ENCODE measurements around the gene SNPH. TPM values are rescaled to one million over a fixed set of nuclear protein-coding genes. Genes with fewer than 3 reads are reported as not detected.
"Not testable (repeated sequence)": the region's sequence is repeated elsewhere in the genome, so short reads cannot be mapped to it uniquely, and the experiment has no call there.

The SNPH gene
- total and polyA plus RNA-seq, 7 donors, result under 0.01 to 21.0 (median 6.4) TPM

- Histone ChIP-seq H3K27me3 (peaks cover 0 to 17% (median 0%) of the 10 kb centered on the region in 3 donors), H3K27ac (no peak overlapping the region), H3K4me1 (no peaks in the 10 kb centered on the region), H3K36me3 (no peaks in the 10 kb centered on the region), H3K4me3 (no peak overlapping the region), H3K9me3 (no peaks in the 10 kb centered on the region)
- TF ChIP-seq EP300 (IDR thresholded peaks at IDR 0.05) (no peak), POLR2AphosphoS5 (IDR thresholded peaks at IDR 0.05) (no peak), CTCF (IDR thresholded peaks at IDR 0.05) (no peak), POLR2A (IDR thresholded peaks at IDR 0.05) (no peak)
- no peak for DNase-seq
- intact Hi-C loops (cut with DNase I), result no loop called here
Measured at GRCh38 chr20:1241456-1241855, 24.6 kb upstream of the SNPH start.

DNA sequence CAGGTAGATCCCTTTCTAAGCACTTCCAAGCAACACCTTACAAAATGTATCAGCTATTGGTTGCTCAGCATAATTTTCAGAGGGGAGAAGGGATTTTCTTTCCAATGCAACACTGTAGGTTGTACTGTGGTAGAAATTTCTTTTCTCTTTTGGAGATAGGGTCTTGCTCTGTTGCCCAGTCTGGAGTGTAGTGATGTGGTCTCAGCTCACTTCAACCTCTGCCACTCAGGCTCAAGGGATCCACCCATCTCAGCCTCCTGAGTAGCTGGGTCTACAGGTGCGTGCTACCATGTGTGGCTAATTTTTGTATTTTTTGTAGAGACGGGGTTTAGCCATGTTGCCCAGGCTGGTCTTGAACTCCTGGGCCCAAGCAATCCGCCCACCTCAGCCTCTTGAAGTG lies 24.0 kb upstream of the SNPH start:
- WGBS, 2 donors, result 84 to 88% methylated on average over 3 of the region's 3 CpGs
- Histone ChIP-seq H3K4me3 (no peak overlapping the region), H3K36me3 (no peaks in the 10 kb centered on the region), H3K27ac (no peak overlapping the region), H3K27me3 (peaks cover 0 to 17% (median 0%) of the 10 kb centered on the region in 3 donors), H3K9me3 (no peaks in the 10 kb centered on the region), H3K4me1 (no peaks in the 10 kb centered on the region)
- TF ChIP-seq EP300 (IDR thresholded peaks at IDR 0.05) (no peak), CTCF (IDR thresholded peaks at IDR 0.05) (no peak), POLR2AphosphoS5 (IDR thresholded peaks at IDR 0.05) (no peak), POLR2A (IDR thresholded peaks at IDR 0.05) (no peak)
- intact Hi-C loops (cut with DNase I), result no loop called here
- no peak for DNase-seq

DNA sequence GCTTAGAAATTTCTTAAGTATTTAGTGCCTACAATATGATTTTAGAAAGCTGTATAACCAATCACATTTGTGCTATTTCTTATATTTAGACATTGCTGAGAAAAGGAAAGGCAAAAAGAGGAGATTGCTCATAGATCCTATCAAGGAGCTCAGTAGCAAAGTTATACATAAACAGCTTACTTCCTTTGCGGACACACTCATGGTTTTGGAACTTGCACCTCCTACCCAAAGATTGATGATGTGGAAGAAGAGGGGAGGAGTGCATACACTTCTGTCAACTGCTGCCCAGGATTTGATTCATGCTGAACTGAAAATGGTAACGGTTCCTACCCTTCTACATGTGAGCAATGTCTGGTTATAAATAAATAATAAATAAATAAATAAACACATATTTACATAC lies 23.6 kb upstream of the SNPH start:
- peaks cover 0 to 17% (median 0%) of the 10 kb centered on the region in 3 donors for H3K27me3 ChIP-seq
- WGBS, 2 donors, result 43 to 82% methylated on average over 2 of the region's 2 CpGs
- no peak overlapping the region for H3K27ac ChIP-seq
- H3K9me3 ChIP-seq, result no peaks in the 10 kb centered on the region
- no peak for DNase-seq
- TF ChIP-seq POLR2A (IDR thresholded peaks at IDR 0.05), result no peak
- no peak for TF ChIP-seq POLR2AphosphoS5 (IDR thresholded peaks at IDR 0.05)
- TF ChIP-seq EP300 (IDR thresholded peaks at IDR 0.05), result no peak
- no peak for TF ChIP-seq CTCF (IDR thresholded peaks at IDR 0.05)
- H3K36me3 ChIP-seq, result no peaks in the 10 kb centered on the region
- no peaks in the 10 kb centered on the region for H3K4me1 ChIP-seq
- no peak overlapping the region for H3K4me3 ChIP-seq
- intact Hi-C loops (cut with DNase I), result no loop called here

DNA sequence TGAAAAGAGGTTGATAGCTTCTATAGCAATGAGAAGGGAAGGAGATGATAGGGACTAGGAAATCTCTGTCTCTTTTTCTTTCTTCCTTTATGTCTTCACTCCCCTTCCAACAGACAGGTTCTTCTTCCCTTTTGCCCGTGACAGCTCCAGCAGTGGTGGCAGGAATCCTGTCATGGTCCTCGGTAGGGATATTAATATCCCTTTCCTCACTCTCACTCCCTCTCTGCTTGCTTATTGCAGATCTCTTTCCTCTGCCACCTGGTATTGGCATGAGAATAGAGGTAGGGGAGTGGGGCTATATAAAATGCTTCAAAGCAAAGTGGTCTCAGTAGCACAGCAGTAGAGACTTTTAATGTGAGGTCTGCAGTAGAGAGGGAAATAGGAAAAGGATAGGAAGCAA lies 20.5 kb upstream of the SNPH start:
- H3K4me1 ChIP-seq, result no peaks in the 10 kb centered on the region
- H3K27me3 ChIP-seq, result peaks cover 0 to 12% (median 0%) of the 10 kb centered on the region in 3 donors
- no peak overlapping the region for H3K4me3 ChIP-seq
- no peak for DNase-seq
- no peaks in the 10 kb centered on the region for H3K9me3 ChIP-seq
- 75 to 82% methylated on average over 2 of the region's 2 CpGs for WGBS, 2 donors
- intact Hi-C loops (cut with DNase I), result no loop called here
- TF ChIP-seq POLR2AphosphoS5 (IDR thresholded peaks at IDR 0.05) (no peak), EP300 (IDR thresholded peaks at IDR 0.05) (no peak), CTCF (IDR thresholded peaks at IDR 0.05) (no peak), POLR2A (IDR thresholded peaks at IDR 0.05) (no peak)
- H3K27ac ChIP-seq, result no peak overlapping the region
- H3K36me3 ChIP-seq, result no peaks in the 10 kb centered on the region

DNA sequence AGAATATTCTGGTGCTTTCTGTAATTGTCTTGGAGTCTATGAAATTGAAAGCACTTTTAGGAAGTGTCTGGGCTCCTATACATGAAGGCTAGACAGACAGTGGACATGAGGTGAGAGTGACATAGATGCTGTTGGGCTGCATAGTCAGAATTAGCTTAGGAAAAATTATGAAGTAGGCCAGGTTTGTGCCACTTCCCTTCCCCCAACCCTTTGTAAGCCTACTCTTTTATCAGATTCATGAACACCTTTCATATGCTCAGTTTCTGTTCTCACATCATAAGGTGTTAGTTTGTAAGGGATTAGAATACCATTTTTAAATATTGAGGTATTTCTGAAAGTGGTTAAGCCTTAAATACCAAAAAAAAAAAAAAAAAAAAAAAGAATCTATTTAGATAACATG lies 18.4 kb upstream of the SNPH start:
- Histone ChIP-seq H3K27ac (no peak overlapping the region), H3K27me3 (no peaks in the 10 kb centered on the region), H3K4me1 (no peaks in the 10 kb centered on the region), H3K4me3 (no peak overlapping the region), H3K36me3 (no peaks in the 10 kb centered on the region), H3K9me3 (no peaks in the 10 kb centered on the region)
- TF ChIP-seq POLR2AphosphoS5 (IDR thresholded peaks at IDR 0.05) (no peak), CTCF (IDR thresholded peaks at IDR 0.05) (no peak), POLR2A (IDR thresholded peaks at IDR 0.05) (no peak), EP300 (IDR thresholded peaks at IDR 0.05) (no peak)
- no peak for DNase-seq
- intact Hi-C loops (cut with DNase I), result no loop called here

DNA sequence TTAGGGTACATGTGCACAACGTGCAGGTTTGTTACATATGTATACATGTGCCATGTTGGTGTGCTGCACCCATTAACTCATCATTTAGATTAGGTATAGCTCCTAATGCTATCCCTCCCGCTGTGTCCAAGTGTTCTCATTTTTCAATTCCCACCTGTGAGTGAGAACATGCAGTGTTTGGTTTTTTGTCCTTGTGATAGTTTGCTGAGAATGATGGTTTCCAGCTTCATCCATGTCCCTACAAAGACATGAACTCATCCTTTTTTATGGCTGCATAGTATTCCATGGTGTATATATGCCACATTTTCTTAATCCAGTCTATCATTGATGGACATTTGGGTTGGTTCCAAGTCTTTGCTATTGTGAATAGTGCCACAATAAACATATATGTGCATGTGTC lies 15.8 kb upstream of the SNPH start:
- H3K4me3 ChIP-seq; H3K27ac ChIP-seq; H3K4me1 ChIP-seq; H3K27me3 ChIP-seq; H3K9me3 ChIP-seq; intact Hi-C loops (cut with DNase I); DNase-seq; H3K36me3 ChIP-seq: not testable (repeated sequence)
- WGBS, 2 donors, result 91 to 93% methylated on average over 2 of the region's 2 CpGs
